HG03196 (cell line): ENCODE measurements around the gene CYSTM1.

ENCODE experiments used
- ATAC-seq: cut with Tn5 transposase; IDR thresholded peaks from one replicate; pipeline ENCODE4 v1.9.1; 2021; ENCODE audit not compliant: unreplicated experiment

The CYSTM1 gene

DNA sequence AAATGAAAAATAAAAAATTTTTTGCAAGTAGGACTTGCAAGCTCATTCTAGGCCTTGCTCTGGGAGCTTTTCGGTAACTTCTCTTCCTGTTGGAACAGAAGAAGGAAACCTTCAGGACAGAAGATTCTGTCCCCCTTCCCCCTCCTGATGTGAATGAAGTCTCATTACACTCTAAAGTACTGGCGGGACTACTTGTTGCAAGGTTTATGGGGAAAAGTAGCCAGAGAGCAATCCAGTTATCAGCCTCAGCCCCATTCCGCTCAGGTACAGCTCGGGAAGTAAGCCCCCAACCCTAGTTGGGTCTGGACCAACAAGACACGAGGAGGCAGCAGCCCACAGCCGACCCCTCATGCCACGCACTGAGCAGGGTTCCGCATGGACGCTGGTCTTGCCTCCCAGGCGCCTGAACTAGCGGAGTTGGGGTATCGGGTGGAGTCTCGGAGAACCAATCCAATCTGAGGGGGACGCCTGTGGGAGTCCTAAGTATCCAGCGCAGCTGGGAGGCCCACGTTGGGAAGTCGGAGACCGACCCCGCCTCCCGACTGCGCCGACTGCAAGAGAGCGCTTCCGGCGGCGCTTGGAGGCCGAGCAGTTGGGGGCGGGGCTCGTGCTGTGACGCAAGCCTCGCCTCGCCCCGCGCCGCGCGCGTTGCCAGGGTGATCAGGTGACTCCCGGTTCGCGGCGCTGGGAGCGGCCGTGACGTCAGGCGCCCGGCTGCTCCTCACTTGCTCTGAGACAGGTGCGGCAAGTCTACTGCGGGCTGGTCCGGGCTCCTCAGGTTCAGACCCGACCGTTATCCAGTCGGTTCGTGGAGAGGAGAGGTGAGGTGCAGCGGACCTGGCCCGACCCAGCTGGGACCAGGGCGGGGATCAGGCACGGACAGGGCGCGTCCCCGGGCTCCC, at the start of gene CYSTM1:
Gene CYSTM1, plus strand, starts transcription at position 724 of the 902 bp plus-strand sequence. CDS start 19,278 bp downstream, outside the sequence.
- ATAC-seq: peak; percentile 87

DNA sequence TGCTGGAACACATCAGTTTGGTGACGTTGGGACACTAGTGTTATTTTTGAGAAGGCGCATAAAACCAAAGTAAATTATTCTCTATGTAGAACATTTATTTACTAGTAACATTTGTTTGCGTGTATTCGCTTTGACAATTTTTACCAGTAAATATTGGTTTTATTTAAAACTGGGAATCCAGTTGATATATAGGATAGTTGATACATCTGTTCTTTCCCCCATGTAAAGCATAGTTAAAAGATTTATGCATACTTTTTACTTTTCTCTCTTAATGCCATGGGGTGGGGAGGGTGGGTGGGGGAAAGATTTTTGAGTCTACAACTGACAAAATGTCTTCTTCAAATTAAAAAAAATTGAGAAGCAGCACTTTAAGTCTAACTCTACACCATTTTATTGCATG, 49.4 kb upstream of the CYSTM1 start, which contains the start of gene IGIP:
Gene IGIP, plus strand, starts transcription at position 301 of the 400 bp plus-strand sequence. CDS start 2,540 bp downstream, outside the sequence.
- ATAC-seq: no peak

DNA sequence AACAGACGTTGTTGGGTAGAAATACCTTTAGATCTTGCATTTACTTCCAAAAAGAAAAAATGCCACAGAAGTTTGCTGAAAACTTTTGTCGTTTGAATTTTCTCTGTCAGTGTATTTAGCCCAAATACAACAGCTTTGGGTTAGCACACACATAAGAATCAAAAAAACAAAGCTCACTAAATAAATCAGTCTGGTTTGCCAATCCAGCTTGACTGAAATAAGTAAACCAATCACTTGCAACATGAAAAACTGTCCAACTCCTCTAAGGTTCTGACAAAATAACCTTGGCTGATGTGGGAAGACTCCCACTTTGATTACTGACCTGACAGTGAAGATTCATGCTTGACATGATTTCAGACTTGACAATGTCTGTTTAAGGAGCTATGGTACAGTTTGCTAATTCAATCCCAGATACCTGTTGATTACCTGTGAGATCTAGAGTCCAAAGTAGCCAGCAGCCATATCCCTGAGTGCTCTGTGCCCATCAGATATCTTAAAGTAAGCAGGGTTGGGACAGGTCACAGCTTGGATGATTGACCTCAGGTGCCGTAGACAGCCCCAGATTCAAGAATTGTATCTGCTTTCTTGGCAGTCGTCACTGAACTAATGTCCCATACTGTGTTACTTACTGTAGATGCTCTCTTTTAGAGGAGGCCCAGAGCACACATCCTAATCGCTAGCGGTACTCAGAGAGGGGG, 48.5 kb upstream of the CYSTM1 start:
- no peak for ATAC-seq

DNA sequence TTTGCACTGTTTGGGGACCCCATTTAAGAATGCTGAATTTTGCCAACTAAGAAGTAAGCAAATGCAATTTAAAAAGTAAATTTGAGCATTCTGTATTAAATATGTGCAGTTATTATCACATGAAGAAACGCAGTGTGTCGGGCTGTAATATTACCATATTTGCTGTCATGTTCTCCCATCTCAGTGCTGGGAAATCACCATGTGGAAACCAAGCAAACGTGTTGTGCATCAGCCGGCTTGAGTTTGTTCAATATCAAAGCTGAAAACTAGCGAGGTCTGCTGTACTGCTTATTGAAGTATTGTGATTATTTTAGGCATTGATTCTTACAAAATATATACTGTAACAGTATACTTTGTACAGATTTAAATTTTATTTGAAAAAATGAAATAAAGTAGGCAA, 46.6 kb upstream of the CYSTM1 start:
- no peak for ATAC-seq

DNA sequence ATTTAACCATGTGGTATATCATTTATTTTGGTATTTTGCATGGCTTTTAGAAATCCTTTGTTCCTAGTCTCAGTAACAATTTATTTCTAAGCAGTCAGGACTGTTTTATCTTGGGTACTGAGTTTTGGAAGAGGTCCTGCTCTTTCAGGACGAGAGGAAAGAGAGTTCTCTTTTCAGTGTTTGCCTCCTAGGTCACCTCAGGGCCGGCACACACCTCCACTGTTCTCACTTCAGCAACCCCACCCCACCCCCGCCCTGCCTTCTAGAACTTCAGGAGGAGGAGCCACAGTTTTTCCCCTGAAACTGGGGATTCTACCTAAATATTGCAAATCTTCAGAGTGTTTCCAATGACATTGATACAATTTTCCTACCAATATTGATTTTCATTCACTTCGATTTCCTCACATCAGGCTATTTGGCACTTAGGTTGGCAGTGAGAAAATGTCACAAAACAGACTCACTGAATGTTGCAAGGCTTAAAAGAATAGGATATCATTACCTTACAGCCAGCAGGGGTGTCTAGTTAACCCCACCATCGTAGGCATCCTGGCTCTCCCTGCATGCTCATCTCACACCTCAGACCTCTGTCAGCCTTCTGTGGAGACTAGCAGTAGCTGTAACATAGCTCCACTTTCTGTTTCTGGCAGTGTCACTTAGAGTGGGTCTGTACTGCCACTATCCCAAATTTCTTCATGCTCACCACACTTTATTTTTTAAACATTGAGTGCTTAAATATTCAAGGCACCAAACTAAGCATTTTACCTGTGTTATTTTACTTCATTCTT, 43.8 kb upstream of the CYSTM1 start:
- no peak for ATAC-seq

DNA sequence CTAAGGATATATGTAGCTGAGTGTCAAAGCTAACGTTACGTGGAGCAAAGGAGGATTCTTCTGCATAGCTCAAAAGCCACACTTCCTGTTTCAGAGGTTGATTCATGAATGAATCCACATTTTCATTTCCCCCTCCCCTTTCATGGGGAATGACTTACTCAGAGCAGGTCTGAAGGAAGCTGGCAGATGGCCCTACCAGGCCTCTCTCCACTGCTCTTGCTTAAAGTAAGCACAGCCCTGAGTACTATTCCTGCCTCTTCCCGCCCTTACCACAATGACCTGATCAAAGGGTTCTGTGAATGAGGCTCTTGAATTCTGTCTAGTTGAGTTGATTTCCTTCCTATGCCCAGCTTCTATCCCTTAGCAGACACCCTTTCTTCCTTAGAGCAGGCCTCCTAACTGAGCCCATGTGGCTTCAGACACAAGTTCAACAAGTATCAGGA, 43.0 kb upstream of the CYSTM1 start:
- no peak for ATAC-seq

- ATAC-seq: no peak
Measured at GRCh38 chr5:140133514-140134167, 41.3 kb upstream of the CYSTM1 start.

DNA sequence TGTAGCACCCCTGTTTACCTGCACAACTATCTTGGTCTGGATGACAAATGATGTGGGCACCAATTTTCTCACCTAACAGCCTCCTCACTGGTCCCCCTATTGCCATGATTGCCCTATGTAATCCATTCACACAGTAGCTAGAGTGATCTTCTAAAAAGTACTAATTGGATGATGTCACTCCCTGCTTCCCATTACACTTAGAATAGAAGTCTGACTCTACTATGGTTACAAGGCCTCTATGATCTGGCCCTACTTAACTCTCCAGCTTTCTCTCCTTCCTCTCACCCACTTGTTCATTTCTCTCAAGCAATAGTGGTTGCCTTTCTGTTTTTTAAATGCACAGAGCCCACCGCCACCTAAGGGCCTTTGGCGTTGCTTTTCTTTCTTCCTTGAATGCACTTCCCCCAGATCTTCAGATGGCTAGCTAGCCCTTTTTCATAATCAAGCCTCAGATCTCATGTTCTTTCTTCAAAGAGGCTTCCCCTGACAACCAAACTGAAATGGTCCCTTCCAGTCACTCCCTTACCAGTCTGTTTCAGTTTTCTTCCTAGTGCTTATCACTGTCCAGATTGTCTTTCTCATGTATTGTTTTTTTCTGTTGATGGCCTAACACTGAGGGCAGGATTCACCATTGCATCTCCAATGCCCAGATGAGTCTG, 40.6 kb upstream of the CYSTM1 start:
- ATAC-seq: no peak

DNA sequence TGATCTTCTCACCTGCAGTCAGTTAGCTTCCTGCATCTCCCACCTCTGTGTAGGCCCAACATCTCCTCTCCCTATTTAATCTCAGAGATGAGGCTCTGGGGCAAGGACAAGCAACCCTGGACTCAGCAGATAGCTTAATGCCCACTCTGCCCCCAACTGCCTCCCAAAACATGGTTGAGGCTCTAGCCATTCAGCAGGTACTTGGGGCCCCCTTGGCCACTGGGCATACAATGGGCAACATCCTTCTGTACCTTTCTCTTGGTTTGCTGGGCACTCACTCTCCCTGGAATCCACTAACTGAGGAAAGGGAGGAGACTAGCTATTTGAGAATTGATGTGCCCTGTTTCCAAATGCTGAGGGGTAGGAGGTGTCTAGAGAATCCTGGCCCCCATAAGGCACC, 39.9 kb upstream of the CYSTM1 start:
- ATAC-seq: no peak

DNA sequence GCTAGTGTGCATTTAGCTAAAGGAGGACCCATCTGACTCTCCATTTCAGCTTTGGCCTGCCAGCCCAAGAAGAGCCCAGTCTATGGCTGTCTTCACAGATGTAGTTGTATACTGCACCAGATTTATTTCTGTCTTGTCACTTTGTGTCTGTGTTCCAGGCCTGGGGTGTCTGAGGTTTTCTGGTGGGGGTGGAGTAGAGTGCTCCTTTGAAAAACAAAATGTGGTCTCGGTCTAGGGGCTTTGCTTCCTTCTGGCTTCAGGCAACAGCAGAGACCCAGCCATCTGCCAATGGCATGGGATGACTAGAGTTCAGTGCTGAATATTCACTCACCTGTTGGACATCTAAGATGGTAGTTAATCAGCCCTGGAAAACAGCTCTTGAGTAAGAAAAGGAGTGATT, 38.4 kb upstream of the CYSTM1 start:
- ATAC-seq: no peak

DNA sequence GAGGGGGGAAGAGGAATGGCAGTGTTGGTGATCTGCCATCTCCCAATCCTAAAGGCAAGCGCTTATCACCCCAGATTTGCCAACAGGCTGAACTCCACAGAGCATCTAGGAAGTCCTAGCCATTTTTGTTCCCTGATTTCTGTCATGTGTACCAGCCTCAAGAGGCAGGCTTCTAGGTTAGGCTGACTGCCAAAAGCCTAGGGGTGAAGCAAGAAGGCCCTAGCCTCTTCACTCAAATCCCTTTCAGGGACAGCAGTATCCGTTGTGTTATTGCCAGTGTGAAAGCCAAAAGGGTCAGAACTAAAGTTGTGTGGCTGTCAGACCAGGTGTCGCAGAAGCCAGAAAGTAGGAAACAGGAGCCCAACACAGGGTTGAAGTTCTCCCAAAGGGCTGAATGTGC, 34.6 kb upstream of the CYSTM1 start:
- ATAC-seq: no peak

GRCh38 chr5:140141241-140141640, 33.7 kb upstream of the CYSTM1 start:
- no peak for ATAC-seq

GRCh38 chr5:140142246-140142645, 32.7 kb upstream of the CYSTM1 start:
- no peak for ATAC-seq

- ATAC-seq: no peak
Measured at GRCh38 chr5:140142856-140143255, 32.1 kb upstream of the CYSTM1 start.

- no peak for ATAC-seq
Measured at GRCh38 chr5:140143521-140144258, 31.3 kb upstream of the CYSTM1 start.

- no peak for ATAC-seq
Measured at GRCh38 chr5:140145256-140145655, 29.7 kb upstream of the CYSTM1 start.

- no peak for ATAC-seq
Measured at GRCh38 chr5:140145818-140146522, 29.0 kb upstream of the CYSTM1 start.

DNA sequence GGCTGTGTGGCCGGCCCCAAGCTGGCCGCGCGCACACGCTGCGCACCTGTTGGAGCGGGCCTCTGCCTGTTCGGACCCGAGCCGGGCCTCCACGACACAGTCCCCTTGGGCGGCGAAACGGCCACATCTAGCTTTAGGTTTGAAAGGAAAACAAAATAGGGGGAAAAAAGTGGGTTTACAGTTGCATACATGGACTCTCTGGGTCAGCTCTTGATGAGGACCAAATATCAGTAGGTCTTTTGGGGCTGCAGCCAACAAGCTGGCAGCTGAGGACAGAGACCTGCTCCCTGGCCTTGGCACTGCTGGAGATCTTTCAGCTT, 28.5 kb upstream of the CYSTM1 start:
- no peak for ATAC-seq

GRCh38 chr5:140147460-140147859, 27.5 kb upstream of the CYSTM1 start:
- no peak for ATAC-seq
